Measurements from ENCODE around the gene RAB36.

DNA sequence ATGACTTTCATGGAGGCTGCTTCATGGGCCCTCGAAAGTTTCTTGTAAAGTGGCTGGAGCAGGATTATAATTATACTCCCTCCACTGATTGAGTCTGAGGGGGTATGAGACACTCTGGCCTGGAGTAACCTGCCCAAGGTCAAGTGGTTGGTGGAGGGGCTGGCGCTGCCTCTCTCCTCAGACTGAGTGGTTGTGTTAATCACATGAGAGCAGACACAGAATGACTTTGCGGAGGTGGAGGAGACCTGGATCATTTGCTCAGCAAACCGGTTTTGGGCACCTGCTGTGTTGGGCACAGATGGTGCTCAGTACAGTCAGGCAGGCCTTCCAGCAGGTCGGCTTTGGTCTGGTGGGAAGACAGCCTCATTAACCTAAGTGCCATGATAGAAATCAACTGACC, 46.9 kb downstream of the RAB36 start:
- no peak for TF ChIP-seq POLR2A (IDR thresholded peaks at IDR 0.05)
- TF ChIP-seq, protein P1, sequence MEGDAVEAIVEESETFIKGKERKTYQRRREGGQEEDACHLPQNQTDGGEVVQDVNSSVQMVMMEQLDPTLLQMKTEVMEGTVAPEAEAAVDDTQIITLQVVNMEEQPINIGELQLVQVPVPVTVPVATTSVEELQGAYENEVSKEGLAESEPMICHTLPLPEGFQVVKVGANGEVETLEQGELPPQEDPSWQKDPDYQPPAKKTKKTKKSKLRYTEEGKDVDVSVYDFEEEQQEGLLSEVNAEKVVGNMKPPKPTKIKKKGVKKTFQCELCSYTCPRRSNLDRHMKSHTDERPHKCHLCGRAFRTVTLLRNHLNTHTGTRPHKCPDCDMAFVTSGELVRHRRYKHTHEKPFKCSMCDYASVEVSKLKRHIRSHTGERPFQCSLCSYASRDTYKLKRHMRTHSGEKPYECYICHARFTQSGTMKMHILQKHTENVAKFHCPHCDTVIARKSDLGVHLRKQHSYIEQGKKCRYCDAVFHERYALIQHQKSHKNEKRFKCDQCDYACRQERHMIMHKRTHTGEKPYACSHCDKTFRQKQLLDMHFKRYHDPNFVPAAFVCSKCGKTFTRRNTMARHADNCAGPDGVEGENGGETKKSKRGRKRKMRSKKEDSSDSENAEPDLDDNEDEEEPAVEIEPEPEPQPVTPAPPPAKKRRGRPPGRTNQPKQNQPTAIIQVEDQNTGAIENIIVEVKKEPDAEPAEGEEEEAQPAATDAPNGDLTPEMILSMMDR (IDR thresholded peaks at IDR 0.05) = no peak
